Measurements from ENCODE around the gene MYF6. TPM values are rescaled to one million over a fixed set of nuclear protein-coding genes. Genes with fewer than 3 reads are reported as not detected.

MYF6 gene
- total RNA-seq, 1 donor from 2014 or later, result not detected

DNA sequence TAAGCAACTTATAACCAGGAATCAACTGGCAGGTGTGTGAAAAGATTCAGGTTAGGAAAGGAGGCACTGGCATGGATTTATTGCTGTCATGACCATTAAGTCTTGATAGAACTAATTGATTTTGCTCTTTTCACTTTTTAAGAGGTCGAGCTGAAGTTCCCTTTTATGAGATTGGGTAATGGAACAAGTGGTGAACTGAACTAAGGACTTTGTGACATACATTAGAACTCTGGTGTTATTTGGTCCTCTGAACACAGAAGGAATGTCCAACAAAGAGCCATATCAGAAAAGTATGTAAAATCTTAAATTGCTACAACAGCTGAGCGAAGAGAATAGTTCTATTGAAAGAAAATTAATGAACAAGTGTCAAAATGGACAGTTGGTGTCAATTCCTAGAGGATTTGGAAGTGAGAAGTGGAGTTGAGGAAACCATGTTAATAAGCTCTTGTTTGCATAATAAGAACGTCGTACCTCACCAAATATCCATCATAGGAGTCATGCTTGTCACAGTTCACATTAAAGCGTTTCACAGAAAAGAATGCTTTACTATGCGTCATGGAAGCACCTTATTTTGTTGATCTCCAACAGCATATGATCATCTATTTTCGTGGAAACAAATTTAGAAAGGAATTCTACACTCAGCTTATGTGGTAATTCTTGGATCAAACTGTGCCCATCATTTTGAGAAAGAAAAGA lies 8.4 kb upstream of the MYF6 start:
- TF ChIP-seq, protein P1, sequence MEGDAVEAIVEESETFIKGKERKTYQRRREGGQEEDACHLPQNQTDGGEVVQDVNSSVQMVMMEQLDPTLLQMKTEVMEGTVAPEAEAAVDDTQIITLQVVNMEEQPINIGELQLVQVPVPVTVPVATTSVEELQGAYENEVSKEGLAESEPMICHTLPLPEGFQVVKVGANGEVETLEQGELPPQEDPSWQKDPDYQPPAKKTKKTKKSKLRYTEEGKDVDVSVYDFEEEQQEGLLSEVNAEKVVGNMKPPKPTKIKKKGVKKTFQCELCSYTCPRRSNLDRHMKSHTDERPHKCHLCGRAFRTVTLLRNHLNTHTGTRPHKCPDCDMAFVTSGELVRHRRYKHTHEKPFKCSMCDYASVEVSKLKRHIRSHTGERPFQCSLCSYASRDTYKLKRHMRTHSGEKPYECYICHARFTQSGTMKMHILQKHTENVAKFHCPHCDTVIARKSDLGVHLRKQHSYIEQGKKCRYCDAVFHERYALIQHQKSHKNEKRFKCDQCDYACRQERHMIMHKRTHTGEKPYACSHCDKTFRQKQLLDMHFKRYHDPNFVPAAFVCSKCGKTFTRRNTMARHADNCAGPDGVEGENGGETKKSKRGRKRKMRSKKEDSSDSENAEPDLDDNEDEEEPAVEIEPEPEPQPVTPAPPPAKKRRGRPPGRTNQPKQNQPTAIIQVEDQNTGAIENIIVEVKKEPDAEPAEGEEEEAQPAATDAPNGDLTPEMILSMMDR (IDR thresholded peaks at IDR 0.05), result no peak
- no peaks in the 10 kb centered on the region for H3K4me1 ChIP-seq
- H3K4me3 ChIP-seq, result no peak overlapping the region
- H3K27me3 ChIP-seq, result no peaks in the 10 kb centered on the region
- DNase-seq (ENCODE audit: low spot score in 2 of 2), result no peak
- no peaks in the 10 kb centered on the region for H3K36me3 ChIP-seq
- no peak overlapping the region for H3K27ac ChIP-seq
- intact Hi-C loops (cut with DNase I), result no loop called here
- no peaks in the 10 kb centered on the region for H3K9me3 ChIP-seq

DNA sequence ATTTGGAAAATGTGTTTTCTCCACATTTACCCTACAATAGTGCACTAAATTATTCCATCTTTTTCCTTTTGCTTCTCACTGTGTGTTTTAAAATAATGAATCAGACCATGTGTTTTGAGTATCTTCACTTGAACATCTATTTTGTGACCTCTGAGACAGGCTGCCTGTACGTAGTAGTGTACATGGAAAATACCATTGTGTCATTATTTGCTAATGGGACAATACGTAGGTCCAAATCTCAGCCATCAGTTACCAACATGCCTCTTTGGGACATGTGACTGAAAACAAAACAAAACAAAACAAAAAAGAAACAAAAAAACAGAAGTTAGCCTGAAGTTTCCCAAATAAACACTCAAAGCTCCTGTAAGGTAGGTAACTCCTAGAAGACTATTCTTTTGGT lies 7.1 kb upstream of the MYF6 start:
- TF ChIP-seq, protein P1 (IDR thresholded peaks at IDR 0.05), result no peak
- H3K36me3 ChIP-seq, result no peaks in the 10 kb centered on the region
- DNase-seq (ENCODE audit: low spot score in 2 of 2), result no peak
- H3K4me3 ChIP-seq, result no peak overlapping the region
- intact Hi-C loops (cut with DNase I), result no loop called here
- H3K27ac ChIP-seq, result no peak overlapping the region
- H3K27me3 ChIP-seq, result no peaks in the 10 kb centered on the region
- H3K9me3 ChIP-seq, result no peaks in the 10 kb centered on the region
- H3K4me1 ChIP-seq, result no peaks in the 10 kb centered on the region

DNA sequence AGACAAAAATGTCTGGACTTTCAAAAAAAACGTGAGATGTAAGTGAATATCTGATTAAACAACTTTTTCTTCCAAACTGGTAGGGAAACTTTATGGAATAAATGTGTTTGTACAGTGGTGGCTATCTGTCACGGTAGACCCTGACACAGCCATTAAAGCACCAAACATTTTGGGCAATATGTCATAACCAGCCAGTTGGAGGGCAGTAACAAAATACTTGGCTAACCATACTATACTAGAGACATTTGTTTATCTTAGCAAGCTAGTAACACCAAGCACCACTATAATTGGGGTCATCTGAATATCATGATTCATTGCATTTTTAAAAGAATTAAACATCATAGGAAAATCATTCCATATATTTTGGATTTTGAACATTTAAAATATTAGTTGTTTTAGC lies 6.0 kb upstream of the MYF6 start:
- intact Hi-C loops (cut with DNase I), result no loop called here
- TF ChIP-seq, protein P1 (IDR thresholded peaks at IDR 0.05), result no peak
- H3K9me3 ChIP-seq, result no peaks in the 10 kb centered on the region
- no peak overlapping the region for H3K27ac ChIP-seq
- DNase-seq (ENCODE audit: low spot score in 2 of 2), result no peak
- H3K4me1 ChIP-seq, result no peaks in the 10 kb centered on the region
- no peak overlapping the region for H3K4me3 ChIP-seq
- no peaks in the 10 kb centered on the region for H3K36me3 ChIP-seq
- no peaks in the 10 kb centered on the region for H3K27me3 ChIP-seq

DNA sequence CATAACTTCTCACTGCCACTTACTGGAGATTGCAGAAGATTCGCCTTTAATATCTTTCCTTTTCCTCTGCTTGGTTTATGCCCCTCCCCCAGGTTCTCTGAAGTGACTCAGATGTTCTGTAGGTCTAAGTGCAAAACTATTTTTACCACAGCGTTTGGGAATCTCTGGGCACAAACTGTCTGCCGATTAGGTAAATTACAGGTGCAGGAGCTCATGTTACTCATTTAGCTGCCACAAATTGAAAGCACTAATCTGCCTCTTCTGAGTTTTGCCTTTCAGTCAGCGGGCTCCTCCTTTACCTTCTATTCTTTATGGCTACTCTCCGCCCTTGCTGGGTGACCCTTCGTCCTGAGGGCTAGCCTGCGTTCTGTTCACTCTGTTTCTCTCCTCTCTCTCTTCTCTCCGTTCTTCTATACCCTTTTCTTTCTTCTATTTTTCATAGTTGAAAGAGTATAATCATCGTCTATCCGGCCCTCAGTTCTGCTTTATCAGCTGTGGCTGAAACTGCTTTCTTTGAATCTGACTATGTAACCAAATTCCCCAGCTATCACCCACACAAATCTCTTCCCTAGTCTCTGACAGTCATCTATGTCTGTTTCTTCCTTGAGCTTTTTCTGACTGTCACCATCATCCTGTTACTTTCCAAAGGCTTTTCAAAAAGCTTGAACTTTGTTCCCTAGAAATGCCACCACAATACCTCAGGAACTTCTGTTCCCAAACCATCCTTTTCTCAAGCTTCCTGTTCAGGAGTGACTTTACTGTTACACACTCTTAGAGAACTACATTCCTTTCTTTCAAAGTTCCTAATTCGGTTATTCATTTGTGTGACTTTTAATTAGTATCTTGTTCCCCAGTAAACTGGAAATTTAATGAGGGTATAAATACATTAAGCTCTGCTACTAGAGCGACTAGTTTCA lies 4.3 kb upstream of the MYF6 start:
- no peak for DNase-seq (ENCODE audit: low spot score in 2 of 2)
- no peaks in the 10 kb centered on the region for H3K9me3 ChIP-seq
- intact Hi-C loops (cut with DNase I), result no loop called here
- H3K36me3 ChIP-seq, result no peaks in the 10 kb centered on the region
- no peaks in the 10 kb centered on the region for H3K4me1 ChIP-seq
- no peak overlapping the region for H3K27ac ChIP-seq
- H3K27me3 ChIP-seq, result no peaks in the 10 kb centered on the region
- TF ChIP-seq, protein P1 (IDR thresholded peaks at IDR 0.05), result no peak
- H3K4me3 ChIP-seq, result no peak overlapping the region

DNA sequence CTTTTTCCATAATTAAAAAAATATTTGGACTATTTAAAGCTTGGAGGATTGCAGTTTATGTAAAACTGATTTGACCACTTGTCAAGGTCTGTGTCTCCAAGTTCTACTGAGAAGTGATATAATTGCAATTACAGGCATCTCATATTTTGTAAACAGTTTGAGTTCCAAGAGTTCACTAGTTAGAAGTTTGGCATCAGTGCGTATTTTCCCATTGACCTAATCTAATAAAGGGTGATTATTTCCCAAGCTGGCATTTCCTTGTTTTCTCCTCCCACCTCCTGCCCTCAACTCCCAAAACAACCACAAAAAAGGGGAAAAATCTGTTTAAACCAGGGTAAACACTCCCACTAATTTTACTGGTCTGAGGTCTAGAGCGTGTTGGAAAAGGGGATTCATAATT lies 3.0 kb upstream of the MYF6 start:
- DNase-seq (ENCODE audit: low spot score in 2 of 2), result no peak
- Histone ChIP-seq H3K27me3 (no peaks in the 10 kb centered on the region), H3K4me1 (no peaks in the 10 kb centered on the region), H3K9me3 (no peaks in the 10 kb centered on the region), H3K4me3 (no peak overlapping the region), H3K36me3 (no peaks in the 10 kb centered on the region), H3K27ac (no peak overlapping the region)
- TF ChIP-seq, protein P1 (IDR thresholded peaks at IDR 0.05), result no peak
- intact Hi-C loops (cut with DNase I), result no loop called here

All from ascending aorta (tissue), 2 donors.